ENCODE results near the gene CDH4.

Gene CDH4

DNA sequence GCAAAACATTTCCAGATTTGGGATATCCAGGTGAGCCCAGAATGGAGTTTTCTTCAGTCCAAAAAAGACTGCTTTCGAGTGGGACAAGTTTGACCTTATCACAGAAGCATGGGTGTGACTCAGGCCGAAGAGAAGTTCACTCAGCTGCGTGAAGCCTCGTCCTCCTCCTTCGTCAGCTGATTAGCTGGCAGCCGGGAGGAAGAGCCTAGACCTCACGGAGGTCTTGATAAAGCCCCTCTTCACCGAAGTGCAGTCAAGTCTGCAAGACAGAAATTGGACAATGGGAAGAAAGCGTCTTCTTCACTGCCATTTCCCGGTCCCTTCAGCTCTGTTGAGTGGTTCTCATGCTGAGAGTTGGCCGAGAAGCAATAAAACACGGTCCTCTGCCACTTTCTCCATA lies 449.7 kb downstream of the CDH4 start:
- no peak for DNase-seq

DNA sequence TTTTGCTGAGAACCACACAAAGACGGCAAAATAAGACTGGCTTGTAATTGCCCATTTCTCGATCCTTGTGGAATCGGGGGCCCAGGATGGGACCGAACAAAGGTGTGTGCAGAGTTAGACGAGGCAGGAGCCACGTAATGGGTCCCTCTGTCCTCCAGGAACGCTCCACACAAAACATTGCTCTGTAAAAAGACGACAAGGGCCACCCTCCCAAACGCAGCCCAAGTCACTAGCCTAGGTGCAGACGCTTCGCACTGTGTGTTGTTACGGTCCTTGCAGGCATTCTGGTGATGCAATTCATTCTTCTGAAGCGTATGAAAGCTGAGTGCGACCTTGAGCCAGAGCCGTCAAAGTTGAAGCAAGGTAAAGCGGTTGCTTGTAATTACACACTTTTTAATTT lies 450.2 kb downstream of the CDH4 start:
- no peak for DNase-seq

- DNase-seq, result no peak
Measured at GRCh38 chr20:61704661-61705060, 452.6 kb downstream of the CDH4 start.

DNA sequence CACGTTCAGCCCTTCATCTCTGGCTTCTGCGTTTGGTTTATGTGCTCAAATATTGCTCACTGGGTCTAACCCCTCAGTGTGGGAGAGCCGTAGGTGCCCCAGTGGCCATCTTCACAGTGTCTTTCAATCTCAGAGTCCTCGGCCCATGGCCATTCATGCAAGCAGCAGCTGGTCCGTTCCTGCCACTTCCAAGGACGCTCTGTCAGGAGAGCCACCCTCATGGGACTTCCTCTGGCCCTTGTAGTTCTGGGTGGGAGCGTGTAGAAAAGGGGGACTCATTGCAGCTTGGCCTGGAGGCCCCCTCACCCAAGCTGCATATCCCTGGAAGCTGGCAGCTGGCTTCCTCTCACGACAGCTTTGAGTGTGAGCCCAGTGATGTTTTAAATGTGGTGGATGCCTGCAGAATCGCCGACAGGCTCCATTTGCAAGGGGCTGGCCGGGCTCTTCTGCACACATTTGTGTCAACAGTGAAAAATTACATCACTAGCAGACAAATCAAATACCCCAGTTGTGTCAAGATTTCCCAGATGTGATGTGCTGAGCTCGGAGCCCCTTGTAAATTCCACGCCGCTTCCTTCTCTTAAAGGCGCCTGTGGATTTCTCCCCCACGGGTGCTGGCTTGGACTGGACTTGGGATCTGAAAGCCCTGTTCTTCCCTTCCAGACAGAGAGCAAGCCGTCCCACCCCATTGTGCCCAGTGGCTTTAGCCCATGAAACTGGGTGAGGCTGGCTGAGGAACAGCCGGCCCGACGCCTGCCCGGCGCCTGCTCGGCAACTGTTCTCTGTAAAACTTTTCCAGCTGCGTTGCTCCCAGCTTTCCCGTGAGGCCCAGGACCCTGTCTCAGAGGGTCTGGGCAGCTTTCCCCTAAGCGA lies 453.6 kb downstream of the CDH4 start:
- DNase-seq, result no peak

DNA sequence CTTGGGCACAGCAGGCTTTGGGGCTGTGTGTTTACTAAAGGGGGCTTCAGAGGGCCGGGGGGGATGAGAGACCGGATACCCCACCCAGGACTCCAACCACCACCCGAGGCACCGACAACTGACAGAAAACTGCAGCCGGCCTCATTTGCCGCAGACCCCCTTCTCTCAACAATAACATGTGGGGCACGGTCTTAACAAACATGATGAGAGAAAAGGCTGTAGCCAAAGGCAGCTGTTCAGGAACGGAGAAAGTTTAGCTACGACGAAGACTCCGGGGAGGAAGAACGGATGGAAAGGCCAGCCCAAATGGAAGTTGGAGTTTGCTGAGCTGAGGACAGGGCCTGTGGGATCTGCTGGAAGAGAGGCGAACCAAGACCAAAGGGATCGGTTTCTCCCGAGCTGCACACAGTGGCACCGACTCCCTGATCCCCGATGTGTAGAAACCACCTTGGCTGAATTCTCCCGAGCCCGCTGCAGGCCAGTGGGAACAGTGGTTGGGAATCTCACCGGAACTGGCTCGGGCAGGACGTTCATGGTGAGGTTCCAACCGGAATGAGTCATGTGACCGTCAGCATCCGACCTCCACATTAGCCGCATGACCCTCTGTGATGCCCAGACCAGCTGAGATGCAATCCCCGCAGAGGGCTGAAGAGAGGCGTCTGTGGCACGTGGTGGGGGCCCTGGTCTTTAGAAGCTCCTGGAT lies 454.3 kb downstream of the CDH4 start:
- no peak for DNase-seq

DNA sequence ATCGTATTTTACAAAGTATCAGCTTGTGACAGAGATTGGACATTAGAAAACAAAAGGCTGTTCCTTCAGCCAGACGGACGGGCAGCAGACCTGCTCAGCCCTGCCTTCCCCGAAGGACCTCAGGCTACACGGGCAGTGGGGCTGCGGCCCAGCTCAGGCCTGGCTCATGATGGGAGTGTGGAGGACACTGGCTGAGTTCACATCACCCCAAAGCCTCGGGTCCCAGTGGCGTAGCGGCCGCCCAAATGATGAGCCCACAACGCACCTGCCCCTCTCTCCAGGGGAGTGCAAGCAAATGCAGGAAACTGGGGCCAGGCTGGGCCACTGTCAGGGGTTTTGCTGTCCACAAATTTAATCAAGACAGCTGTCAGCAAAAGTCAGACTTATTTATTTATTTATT lies 456.8 kb downstream of the CDH4 start:
- DNase-seq, result no peak

DNA sequence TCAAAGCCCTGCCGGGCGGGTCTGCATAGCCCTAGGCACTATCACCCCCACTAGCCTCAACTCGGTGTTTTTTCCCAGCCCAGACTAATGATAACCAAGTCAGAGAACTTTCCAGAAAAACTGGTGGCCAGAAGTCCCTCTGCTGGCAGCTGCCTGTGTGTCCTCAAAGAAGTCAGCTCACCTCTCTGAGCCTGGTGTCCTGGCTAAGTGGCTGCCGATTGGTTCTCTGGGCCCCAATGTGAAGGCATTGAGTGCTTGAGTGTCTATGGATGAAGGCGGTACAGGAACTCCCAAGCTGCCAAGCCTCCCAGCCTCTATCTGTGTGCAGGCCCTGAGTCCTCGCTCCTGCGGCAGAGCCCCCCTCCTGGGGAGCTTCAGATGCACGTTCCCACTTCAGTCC lies 458.0 kb downstream of the CDH4 start:
- DNase-seq, result no peak

GRCh38 chr20:61712688-61713087 lies 460.6 kb downstream of the CDH4 start:
- no peak for DNase-seq

GRCh38 chr20:61718361-61719005 lies 466.4 kb downstream of the CDH4 start:
- DNase-seq, result no peak

DNA sequence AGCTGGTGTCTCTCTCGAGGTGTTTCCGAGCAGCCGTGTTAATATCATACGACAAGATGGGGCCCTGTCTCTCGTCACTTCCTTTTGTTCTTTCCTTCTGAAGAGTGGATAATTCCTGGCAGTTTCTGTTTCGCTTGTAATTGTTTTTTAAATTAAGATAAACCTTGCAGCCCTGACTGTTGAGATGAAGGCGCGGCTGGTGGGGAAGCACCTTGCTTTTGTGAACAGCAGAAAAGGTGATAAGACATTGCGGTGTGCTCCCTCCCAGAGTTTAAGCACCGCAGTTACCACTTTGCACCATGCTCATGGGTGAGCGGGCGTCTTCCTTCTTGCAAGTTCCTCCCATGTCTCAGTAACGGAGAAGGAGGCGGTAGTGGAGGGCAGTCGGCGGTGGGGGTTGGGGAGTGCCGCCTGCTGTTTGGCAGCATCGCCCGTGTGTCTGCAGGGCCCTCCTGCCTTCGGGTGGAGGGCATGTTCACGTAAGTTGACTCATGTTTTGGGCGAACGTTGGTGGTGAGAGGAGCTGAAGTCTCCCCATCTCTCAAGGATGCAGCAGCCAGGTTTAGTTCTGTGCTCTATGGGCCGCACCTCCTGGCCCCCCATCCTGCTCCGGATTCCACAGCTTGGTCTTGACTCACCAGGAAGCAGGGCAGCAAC lies 467.8 kb downstream of the CDH4 start:
- no peak for DNase-seq

GRCh38 chr20:61720348-61720696 lies 468.3 kb downstream of the CDH4 start:
- no peak for DNase-seq

DNA sequence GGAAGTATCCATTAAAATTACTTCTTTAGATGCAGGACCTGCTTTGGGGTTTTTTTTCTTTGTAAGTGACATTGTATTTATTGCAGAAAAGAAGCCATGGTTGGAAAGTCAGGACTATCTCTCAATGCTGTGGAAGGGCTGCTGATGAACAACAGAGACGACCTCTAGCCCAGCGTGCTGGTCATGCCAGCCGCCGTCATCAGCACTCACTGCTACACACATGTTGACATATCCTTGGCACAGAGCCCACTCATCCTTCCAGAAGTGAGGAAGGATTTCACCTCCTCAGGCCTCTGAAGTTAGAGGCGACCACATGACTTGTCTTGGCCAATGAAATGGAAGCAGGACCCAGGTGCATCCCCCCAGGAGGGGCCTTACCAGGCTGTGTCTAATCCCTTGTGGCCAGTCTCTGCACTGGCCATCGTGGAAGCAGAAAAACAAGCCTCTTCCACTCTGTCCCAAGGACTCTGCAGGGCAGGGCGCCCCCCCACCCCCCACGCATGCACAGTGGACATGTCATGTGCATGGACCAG lies 470.2 kb downstream of the CDH4 start:
- DNase-seq, result peak; percentile 9

- no peak for DNase-seq
Measured at GRCh38 chr20:61723529-61724257, 471.6 kb downstream of the CDH4 start.

- no peak for DNase-seq
Measured at GRCh38 chr20:61724376-61724775, 472.3 kb downstream of the CDH4 start.

DNA sequence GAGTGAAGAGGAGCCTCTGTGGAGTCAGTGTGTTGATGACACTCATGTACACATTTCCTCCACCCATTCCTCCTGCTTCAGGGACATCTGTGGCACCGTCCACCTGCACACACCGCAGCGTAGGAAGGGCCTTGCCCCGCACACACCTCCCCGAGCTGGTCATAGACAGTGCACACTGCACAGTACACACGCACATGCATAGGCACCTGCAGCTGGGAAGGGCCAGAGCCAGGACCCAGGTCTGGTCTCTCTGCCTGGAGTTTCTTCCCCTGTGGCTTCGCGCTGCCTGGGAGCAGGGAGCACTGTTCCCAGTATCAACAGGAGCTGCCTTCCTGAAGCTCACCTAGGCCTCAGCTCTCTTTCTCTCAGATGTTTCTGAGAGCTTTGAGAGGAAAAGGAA lies 473.1 kb downstream of the CDH4 start:
- no peak for DNase-seq

- no peak for DNase-seq
Measured at GRCh38 chr20:61725966-61726365, 473.9 kb downstream of the CDH4 start.

DNA sequence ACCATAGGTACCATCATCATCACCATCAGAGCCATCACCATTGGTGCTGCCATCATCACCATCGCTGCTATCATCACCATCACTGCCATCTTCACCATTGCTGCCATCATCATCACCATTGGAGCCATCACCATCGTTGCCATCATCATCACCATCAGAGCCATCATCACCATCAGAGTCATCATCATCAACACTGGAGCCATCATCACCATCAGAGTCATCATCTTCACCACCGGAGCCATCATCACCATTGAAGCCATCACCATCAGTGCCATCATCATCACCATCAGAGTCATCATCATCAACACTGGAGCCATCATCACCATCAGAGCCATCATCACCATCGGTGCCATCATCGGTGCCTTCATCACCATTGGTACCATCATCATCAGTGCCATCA lies 474.9 kb downstream of the CDH4 start:
- DNase-seq, result no peak

DNA sequence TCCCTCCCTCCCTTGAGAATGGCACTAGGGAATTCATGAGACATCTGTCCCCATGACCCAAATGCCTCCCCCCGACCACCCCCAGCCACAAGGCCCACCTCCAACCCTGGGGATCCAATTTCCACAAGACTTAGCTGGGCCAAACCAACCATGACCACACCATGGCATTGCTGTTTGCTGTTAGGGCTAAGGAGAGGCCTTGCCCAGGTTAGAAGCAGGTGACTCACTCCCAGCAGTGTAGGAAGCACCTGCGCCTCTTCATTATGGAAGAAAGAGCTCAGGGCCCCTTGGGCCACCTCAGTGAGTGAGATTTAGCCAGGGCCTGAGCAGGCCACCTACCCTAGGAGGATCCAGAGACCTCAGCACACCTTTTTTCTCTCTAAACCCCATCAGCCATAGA lies 475.7 kb downstream of the CDH4 start:
- DNase-seq, result no peak

DNA sequence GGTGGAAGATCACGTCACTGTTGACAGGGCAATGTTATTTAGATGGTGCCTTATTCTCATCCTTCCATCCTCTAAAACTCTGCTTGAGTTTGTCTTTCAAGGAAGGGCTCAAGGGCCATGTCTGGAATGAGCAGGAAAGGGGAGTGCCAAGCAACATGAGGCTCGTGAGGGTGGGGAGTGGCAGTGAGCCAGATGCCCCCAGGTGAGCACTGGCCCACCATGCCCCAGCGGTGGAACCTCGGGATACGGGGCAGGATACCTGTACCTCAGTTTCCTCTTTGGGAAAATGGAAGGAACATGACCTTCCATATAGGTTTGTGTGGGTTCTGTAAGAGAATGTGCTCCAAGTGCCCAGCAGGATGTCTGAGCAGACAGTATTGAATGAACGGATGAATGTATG lies 476.3 kb downstream of the CDH4 start:
- DNase-seq, result no peak

DNA sequence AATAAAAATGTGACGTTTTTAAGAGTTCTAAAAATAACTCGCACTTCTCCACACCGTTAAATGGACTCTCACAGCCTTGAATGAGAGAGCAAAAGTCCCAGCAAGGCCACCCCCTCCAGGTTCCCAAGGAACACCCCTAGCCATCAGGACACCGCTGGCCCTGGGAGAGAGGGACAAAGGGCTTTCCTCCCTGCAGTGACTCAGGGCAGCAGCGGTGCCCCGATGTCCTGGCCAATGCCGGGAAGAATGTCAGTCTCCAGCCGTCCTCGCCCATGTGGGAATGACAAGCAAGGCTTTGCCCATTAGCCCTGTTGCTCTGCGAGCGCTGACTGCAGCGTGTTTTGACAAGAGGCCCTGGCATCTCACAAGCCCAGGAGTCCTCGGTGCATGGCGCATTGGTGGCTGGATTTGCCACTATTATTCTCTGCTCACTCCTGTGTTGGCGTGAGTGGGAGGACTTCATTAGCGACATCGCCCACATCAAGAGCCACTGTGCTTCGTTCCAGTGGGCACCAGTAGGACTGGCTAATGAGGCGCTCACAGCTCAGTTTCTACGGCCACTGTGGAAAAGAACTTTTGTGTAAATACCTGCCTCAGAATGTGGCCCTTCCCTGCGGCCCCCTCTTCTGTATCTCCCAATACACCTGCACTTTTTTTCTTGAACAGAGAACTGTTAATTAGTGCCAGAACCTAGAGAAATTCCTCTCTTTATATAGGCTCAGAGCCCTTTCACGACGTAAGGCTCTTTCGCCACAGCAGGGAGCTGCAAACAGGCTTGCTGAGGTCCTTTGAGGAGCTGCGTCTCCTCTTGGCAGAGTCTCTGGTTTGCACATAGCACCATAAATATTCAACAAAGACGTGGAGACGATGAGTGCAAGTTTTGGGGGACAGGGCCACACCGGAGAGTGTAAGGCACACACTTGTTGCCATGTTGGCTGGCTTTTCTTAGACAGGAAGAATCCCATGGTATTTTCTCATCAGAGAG lies 477.0 kb downstream of the CDH4 start:
- DNase-seq, result no peak
